HepG2 (cell line): ENCODE measurements around the gene KRT13. TPM values are rescaled to one million over a fixed set of nuclear protein-coding genes. Genes with fewer than 3 reads are reported as not detected.

Source experiments
- ATF3 ChIP-seq: sonication (generic); formaldehyde crosslinking; IDR thresholded peaks from 2 replicates; pipeline ENCODE4 v1.4.0; 2020; ENCODE audit warnings: missing genetic modification reagents
- GFI1 ChIP-seq: sonication (generic); formaldehyde crosslinking; IDR thresholded peaks from 2 replicates; pipeline ENCODE4 v1.5.0; 2020; ENCODE audit warnings: missing genetic modification reagents, mild to moderate bottlenecking, borderline replicate concordance
- NFKB2 ChIP-seq: sonication (generic); formaldehyde crosslinking; IDR thresholded peaks from 2 replicates; pipeline ENCODE4 v1.4.0; 2020; ENCODE audit warnings: missing genetic modification reagents, borderline replicate concordance
- NR0B2 ChIP-seq: sonication (generic); formaldehyde crosslinking; IDR thresholded peaks from 2 replicates; pipeline ENCODE4 v1.4.0; 2020; ENCODE audit warnings: mild to moderate bottlenecking, missing genetic modification reagents
- STAG1 ChIP-seq: sonication (generic); formaldehyde crosslinking; IDR thresholded peaks from 2 replicates; pipeline ENCODE4 v1.4.0; 2020; ENCODE audit warnings: missing genetic modification reagents
- THRA ChIP-seq: sonication (generic); formaldehyde crosslinking; IDR thresholded peaks from 2 replicates; pipeline ENCODE4 v1.4.0; 2020; ENCODE audit warnings: missing genetic modification reagents, borderline replicate concordance
- XRCC5 ChIP-seq: fragments of 200-400 bp; formaldehyde crosslinking; optimal IDR thresholded peaks from 2 replicates; pipeline ENCODE3; 2017; ENCODE audit warnings: mild to moderate bottlenecking, low read length
- ZBTB7A ChIP-seq: sonication (generic); formaldehyde crosslinking; IDR thresholded peaks from 2 replicates; pipeline ENCODE4 v1.8.0; 2022; ENCODE audit warnings: mild to moderate bottlenecking, missing genetic modification reagents
- ZNF567 ChIP-seq: sonication (generic); formaldehyde crosslinking; IDR thresholded peaks from 2 replicates; pipeline ENCODE4 v1.8.1; 2023; ENCODE audit warnings: mild to moderate bottlenecking, missing genetic modification reagents, borderline replicate concordance
- ZNF687 ChIP-seq: sonication (generic); formaldehyde crosslinking; IDR thresholded peaks from 2 replicates; pipeline ENCODE4 v1.5.1; 2020; ENCODE audit warnings: mild to moderate bottlenecking, missing genetic modification reagents, moderate library complexity
- polyA plus RNA-seq, 8 experiments: library from polyadenylated mRNA; depleted of rRNA in 3 of 8; stranded (reverse) in 7 of 8; unstranded in 1 of 8; fragments of >200 nt; fragmentation: Illumina TruSeq in 4 of 8; extraction: Trizol in 4 of 8; gene quantifications; 2 replicates each; pipeline versions ENCODE4 v1.2.1 to v1.2.3, GENCODE V29; 2011 to 2016; ENCODE audit warnings: low read depth in 4 of 8, missing spikeins in 1 of 8, mixed read lengths in 1 of 8; ENCODE audit not compliant: insufficient read depth in 1 of 8
- total RNA-seq, 5 experiments: library from RNA; depleted of rRNA; stranded (reverse); fragments of >200 nt; fragmentation: Illumina TruSeq; extraction: Trizol; gene quantifications; 2 replicates each; pipeline ENCODE4 v1.2.3, GENCODE V29; 2016; ENCODE audit warnings: low read depth in 1 of 5
- TF ChIP-seq, protein P1 (sequence below): sonication (generic); formaldehyde crosslinking; IDR thresholded peaks from 2 replicates; pipeline ENCODE4 v1.4.0; 2020; ENCODE audit warnings: mild to moderate bottlenecking, missing genetic modification reagents
- TF ChIP-seq, protein P2 (sequence below): sonication (generic); formaldehyde crosslinking; IDR thresholded peaks from 2 replicates; pipeline ENCODE4 v1.5.0; 2020; ENCODE audit warnings: missing genetic modification reagents
- TF ChIP-seq, protein P3 (sequence below): sonication (generic); formaldehyde crosslinking; IDR thresholded peaks from 2 replicates; pipeline ENCODE4 v1.5.0; 2020; ENCODE audit warnings: mild to moderate bottlenecking, missing genetic modification reagents, moderate library complexity
- TF ChIP-seq, protein P4 (sequence below): IDR thresholded peaks from 2 replicates; pipeline ENCODE4 v1.6.1; 2016; ENCODE audit warnings: control low read depth

The KRT13 gene
- total and polyA plus RNA-seq, 2 of the 13 experiments (the other 11 are each of a cell fraction or from before 2014, with no cell fraction given), result not detected

DNA sequence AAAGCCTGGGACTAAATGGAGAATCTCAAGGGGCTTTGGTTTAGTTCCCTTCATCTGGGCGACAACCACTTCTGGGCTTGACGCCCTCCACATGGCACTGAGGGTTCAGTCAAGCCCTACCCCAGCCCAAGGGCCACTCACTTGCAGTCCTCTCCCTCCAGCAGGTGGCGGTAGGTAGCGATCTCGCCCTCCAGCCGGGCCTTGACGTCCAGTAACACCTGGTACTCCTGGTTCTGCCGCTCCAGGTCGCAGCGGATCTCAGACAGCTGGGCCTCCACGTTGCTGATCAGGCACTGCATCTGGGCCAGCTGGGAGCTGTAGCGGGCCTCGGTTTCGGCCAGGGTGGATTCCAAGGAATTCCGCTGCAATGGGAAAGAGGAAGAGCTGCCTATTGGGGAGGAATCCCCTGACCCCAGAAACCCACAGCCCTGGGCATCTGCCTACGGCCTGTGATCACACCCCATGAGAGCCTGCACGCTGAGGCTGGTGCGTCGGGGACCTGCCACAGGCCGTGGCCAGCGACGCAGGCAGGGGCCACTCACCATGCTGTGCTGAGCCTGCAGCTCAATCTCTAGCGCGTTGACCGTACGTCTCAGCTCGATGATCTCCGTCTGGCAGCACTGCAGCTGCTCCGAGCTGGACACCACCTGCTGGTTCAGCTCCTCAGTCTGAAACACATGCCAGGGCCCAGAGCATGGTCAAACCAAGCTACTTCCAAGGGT lies 18.4 kb downstream of the KRT13 start (continued):
- TF ChIP-seq NR0B2 (CRISPR knock-in tag) (0 out of 2 replicates have a peak, but pooled peaks have one; percentile 20), ZBTB7A (CRISPR knock-in tag) (no peak), STAG1 (CRISPR knock-in tag) (peak; percentile 78), ATF3 (CRISPR knock-in tag) (0 out of 2 replicates have a peak, but pooled peaks have one; percentile 19), THRA (CRISPR knock-in tag) (no peak), XRCC5 (peak; percentile 23), NFKB2 (CRISPR knock-in tag) (0 out of 2 replicates have a peak, but pooled peaks have one; percentile 40), GFI1 (CRISPR knock-in tag) (no peak), ZNF567 (CRISPR knock-in tag) (no peak), ZNF687 (CRISPR knock-in tag) (peak; percentile 30; the same call in 1 of the 2 replicates)
- TF ChIP-seq, protein P1, sequence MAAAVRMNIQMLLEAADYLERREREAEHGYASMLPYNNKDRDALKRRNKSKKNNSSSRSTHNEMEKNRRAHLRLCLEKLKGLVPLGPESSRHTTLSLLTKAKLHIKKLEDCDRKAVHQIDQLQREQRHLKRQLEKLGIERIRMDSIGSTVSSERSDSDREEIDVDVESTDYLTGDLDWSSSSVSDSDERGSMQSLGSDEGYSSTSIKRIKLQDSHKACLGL (CRISPR knock-in tag), result 0 out of 2 replicates have a peak, but pooled peaks have one; percentile 55
- TF ChIP-seq, protein P2, sequence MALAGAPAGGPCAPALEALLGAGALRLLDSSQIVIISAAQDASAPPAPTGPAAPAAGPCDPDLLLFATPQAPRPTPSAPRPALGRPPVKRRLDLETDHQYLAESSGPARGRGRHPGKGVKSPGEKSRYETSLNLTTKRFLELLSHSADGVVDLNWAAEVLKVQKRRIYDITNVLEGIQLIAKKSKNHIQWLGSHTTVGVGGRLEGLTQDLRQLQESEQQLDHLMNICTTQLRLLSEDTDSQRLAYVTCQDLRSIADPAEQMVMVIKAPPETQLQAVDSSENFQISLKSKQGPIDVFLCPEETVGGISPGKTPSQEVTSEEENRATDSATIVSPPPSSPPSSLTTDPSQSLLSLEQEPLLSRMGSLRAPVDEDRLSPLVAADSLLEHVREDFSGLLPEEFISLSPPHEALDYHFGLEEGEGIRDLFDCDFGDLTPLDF (CRISPR knock-in tag), result no peak
- TF ChIP-seq, protein P3, sequence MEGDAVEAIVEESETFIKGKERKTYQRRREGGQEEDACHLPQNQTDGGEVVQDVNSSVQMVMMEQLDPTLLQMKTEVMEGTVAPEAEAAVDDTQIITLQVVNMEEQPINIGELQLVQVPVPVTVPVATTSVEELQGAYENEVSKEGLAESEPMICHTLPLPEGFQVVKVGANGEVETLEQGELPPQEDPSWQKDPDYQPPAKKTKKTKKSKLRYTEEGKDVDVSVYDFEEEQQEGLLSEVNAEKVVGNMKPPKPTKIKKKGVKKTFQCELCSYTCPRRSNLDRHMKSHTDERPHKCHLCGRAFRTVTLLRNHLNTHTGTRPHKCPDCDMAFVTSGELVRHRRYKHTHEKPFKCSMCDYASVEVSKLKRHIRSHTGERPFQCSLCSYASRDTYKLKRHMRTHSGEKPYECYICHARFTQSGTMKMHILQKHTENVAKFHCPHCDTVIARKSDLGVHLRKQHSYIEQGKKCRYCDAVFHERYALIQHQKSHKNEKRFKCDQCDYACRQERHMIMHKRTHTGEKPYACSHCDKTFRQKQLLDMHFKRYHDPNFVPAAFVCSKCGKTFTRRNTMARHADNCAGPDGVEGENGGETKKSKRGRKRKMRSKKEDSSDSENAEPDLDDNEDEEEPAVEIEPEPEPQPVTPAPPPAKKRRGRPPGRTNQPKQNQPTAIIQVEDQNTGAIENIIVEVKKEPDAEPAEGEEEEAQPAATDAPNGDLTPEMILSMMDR (CRISPR knock-in tag), result peak; percentile 80
- TF ChIP-seq, protein P4, sequence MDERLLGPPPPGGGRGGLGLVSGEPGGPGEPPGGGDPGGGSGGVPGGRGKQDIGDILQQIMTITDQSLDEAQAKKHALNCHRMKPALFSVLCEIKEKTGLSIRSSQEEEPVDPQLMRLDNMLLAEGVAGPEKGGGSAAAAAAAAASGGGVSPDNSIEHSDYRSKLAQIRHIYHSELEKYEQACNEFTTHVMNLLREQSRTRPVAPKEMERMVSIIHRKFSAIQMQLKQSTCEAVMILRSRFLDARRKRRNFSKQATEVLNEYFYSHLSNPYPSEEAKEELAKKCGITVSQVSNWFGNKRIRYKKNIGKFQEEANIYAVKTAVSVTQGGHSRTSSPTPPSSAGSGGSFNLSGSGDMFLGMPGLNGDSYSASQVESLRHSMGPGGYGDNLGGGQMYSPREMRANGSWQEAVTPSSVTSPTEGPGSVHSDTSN, result no peak
